NOMO-1 (cell line): ENCODE measurements around the gene USP27X.
A peak's percentile ranks its signal among the peaks of the same experiment; 100 is the strongest.

Source experiments
- DNase-seq, 2 experiments: peaks; one replicate each; lab custom pipeline; 2025; ENCODE audit not compliant: unreplicated experiment in 2 of 2; lab: John Stamatoyannopoulos, UW

USP27X gene

DNA sequence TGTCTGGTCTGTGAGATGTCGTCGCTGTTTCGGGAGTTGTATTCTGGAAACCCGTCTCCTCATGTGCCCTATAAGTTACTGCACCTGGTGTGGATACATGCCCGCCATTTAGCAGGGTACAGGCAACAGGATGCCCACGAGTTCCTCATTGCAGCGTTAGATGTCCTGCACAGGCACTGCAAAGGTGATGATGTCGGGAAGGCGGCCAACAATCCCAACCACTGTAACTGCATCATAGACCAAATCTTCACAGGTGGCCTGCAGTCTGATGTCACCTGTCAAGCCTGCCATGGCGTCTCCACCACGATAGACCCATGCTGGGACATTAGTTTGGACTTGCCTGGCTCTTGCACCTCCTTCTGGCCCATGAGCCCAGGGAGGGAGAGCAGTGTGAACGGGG, 1.4 kb downstream of the USP27X start:
- DNase-seq, result no peak

DNA sequence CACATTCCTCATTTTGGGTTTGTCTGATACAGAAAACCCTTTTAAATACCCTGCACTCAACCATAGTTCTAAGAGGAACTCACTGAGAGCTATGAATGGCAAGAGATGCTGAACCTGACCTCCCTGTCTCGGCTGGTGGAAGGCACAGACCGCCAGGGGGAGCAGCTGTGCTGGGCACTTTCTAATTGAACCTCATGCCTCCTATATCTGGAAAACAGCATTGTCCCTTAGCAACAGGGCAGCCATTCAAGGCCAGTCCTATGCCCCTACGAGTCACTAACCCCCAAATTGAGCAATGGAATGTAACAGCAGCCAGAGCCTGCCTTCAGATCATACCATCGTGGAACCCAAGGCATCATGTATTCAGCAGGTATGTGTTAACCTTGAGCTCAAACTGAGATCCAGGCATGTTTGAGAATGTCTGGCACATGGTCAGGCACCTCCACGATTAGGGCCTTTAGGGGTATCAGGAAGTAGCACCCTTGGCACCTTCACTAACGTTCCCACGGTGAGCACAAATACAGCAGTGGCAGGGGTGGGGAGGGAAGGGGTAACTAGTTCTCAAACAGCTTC, 5.1 kb downstream of the USP27X start:
- peak; percentile 38 to 53 for DNase-seq

DNA sequence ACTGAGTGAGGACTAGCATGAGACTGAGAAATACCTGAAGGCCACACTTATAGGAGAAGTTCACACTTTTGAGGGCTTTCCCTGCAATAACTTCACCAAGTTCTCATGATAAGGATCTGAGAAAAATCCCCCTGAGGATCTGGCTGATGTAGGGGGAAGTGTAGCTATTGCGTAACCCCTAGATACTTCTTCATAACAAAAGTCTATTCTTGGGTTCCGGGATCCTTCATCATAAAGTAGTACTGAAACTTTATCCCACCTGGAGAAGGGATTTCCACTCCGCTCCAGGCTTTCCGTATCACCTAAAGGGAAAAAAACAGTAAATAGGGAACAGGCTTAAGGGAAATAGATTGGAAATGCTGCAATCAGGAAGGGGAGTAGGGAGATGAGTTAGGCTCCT, 13.3 kb downstream of the USP27X start:
- DNase-seq, result peak in 1 of 2 experiments; percentile 21

DNA sequence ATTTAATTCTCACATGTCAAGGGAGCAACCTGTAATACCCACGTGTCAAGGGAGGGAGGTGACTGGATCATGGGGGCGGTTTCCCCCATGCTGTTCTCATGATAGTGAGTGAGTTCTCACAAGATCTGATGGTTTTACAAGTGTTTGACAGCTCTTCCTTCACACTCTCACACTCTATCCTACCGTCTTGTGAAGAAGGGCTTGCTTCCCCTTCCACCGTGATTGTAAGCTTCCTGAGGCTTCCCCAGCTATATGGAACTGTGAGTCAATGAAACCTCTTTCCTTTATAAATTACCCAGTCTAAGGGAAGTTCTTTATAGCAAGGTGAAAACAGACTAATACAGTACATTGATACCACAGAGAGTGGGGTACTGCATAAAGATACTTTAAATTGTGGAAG, 17.7 kb downstream of the USP27X start:
- DNase-seq, result no peak

DNA sequence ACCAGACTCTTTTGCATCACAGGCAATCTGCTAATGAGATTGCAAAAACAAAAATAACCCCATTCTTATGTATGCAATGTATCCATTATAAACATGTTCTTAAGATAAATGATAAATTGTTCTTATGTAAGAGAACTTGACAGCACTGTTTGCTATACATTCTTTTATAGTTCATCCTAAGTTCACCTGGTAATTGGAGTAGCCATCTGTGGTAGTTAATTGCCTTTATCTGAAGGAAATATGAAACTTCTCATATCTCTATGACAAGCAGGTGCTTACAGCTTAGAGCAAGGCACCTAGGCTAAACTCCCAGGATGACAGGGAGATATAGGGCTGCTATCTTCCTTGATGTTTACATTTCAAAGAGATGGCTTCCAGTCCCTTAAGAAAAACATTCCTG, 21.8 kb downstream of the USP27X start:
- DNase-seq, result no peak

DNA sequence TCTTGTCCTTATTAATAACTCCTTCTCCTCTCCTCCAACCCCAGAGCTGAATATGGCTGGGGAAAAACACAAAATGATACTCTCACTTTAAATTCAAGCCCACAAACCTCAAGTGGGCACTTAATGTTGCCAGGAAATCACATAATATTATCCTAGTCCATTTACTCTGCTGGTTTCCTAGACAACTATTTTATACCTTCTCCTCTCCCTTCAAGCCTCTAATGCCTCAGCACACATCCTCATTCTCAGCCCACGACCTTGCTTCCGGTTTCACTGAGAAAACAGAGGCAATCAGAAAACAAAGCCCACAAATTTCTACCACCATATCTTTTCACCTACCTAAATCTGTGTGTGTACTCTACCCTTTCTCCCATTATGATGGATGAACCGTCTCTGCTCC, 31.1 kb downstream of the USP27X start:
- peak; percentile 24 to 34 for DNase-seq

DNA sequence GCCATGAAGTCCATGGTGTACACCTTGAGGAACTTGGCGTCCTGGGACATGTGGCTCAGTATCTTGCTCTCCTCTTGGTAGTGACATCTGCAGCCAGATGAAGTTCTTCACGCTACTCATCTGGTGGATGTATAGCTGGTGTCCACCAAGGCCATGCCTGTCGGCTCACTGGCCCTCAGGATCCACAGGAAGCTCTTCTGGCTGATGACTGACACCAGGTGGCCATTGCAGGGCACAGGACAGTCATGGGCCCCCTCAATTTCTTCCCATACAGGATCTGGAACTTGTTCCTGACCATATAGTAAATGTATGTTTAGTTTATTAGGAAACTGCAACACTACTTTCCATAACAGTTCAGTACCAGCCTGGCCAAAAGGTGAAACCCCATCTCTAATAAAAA, 32.8 kb downstream of the USP27X start:
- DNase-seq, result no peak

DNA sequence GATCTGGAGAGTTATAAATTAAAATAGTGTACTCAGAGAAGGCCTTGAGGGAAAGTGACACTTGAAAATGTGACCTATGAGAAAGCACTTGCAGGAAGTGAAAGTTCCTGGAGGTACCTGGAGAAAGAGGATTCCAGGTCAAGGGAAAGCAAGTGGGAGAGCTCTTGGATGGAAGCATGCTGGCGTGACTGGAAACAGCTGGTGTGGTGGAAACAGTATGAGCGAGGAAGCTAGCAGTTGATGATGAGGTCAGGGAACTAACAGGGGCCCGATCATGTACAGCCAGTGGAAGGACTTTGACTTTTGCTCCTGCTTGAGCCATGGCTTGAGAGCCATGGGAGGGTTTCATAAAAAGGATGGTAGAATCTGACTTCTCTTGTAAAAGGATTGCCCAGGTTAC, 33.6 kb downstream of the USP27X start:
- no peak for DNase-seq

DNA sequence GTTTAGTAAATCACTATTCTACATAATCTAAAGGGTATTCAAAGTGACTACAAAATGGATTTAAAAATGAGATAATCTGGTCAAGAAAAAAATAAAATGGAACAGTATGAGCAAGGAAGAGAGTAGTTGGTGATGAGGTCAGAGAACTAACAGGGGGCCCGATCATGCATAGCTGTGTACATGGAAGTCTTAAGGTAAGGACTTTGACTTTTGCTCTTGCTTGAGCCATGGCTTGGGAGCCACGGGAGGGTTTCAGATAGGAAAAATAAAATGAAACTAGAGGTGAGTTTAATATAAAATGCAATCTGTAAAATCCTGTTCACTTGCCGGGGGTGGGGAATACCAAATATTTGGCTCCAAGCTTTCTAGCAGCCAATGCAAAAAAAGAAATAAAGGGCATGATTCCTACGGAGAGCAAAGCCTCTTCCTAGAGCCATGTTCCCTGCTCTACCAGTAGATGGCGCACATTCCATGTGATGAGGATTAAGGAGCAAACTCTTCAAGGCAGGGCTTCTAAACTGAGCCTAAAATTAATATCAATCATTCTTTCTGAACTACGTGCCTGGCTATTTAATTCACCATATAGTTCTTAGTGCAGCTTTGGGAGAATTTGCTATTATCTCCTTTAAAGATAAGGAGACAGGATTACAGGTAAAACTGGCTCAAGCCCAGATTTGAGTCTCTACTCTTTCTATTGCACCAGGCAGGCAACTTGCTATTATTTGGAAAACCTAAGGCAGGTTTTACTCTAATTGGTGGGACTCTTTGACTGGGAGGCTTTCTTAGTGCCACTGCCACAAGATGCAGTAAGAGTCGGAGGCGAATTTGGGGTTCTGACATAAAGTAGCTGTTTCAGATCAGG, 36.3 kb downstream of the USP27X start:
- peak; percentile 28 to 58 for DNase-seq

DNA sequence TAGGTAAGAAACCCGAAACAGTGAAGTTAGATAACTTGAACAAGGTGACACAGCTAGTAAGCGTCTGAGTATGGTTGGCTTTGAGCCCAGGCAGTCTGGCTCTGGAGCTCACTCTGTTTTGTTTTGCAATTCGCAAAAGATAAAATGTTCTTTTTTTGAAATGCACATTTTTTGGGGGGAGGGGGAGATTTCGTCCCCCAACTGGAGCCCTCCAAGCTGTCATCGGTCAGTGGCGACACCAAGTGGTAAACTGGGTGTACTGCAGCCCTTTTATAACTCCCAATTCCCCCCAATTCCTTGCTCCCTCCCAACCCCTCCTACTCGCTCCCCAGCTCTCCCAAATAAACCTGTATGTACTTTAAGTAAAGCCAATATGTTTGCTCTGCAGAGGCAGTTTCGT, 40.3 kb downstream of the USP27X start:
- no peak for DNase-seq

DNA sequence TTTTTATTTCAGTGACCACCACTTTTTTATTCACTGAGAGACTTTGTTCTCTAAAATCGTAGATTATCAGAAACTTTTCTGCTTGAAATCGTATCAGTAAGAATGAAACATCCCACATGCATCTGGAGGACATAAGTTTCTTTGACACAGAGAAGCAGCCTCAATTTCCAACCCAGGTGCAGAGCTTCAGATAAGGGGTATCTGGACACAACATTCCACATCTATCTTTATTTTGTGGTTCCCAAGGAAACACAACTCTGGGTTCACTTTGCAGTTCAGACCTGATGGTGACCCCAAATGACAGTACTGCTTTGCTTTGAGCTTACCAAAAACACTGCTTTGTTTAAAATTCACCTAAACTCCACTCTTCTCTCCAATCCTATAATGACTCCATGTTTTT, 41.8 kb downstream of the USP27X start:
- no peak for DNase-seq

DNA sequence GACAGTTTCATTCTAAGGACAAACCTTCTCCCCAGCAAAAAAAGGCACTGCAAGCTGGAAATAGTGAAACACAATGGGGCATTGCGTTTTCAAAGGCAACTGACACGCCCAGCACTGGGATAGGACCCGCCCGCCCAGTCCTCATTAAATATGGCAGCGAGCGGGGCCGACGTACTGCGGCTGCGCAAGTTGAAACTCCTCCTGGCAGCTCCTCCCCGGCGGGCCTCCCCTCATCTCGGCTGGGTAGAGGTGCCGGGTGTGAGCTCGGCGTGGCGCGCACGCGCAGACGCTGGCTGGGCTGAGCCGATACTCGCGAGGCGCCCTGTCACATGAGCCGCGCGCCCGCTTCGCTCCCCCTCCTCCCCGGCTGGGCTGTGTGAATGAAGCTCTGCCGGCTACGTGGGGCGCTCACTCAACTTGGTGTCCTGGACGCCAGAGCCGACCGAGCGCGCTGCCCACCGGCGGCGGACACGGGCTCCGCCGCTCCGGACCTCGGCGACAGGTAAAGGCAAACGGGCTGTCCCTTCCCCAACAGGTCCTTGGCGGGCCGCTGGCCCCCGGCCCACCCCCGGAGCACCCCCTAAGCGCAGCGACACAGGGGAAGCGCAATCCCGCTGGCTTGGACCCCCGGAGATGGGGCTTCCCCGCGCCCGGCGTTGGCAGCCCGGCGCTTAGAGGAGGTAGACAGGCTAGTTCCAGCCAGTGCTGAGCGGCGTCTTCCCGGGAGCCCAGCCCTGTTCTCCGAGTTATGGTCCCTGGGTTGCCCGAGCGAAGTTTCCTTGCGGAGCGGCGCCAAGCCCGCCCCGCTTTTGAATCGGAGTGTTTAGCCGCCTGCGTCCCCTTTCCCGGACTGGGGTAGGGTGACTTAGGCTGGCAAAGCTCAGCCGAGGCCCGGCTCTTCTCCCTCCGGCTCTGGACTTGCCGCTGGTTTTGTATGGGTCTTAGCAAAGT, 43.3 kb downstream of the USP27X start, which contains the start of gene CLCN5:
CLCN5 (plus strand) TSS at position 306 of the 951 bp plus-strand sequence. CDS start 2,703 bp downstream, outside the sequence.
- DNase-seq, result peak; percentile 84 to 88

DNA sequence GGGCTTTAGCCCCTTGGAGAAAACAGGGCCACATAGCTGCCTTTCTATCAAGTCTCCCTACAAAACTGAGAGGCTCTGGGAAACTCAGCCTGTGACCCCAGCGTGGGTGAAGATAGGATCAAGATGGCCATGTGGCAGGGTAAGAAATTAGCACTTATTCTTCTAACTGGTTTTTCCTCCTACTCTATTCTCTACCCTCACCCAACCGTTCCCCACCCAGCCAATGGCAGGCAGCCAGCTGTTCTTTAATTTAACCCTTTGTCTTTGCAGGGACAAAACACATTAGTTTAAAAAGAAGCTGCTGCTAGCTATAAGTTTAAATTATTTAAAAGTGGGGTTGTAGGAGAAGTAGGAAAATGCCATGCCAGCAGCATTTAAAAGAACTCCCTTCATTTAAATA, 45.9 kb downstream of the USP27X start:
- no peak for DNase-seq

DNA sequence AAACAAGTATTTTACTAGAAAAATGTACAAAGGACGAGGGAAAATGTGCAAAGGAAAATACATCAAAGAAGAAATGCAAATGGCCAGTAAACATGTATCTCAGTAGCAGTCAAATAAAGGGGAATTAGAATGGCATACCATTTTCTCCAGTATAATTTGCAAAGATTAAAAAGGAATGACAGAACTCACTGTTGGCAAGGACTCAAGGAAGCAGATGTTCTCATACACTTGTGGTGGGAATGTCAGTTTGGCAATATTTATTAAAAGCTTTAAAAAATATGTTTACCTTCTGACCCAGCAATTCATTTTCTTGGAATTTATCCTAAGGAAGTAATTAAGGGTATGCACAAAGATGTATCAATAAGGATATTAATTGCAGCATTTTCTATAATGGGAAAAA, 50.8 kb downstream of the USP27X start:
- DNase-seq, result no peak
